HUES48 (cell line): ENCODE data around the gene PDIA5.

Experiments used
- H3K27ac ChIP-seq: one replicate; pipeline ENCODE4 v1.7.0; 2013; ENCODE audit warnings: low read depth, low read length, inconsistent platforms
- H3K27me3 ChIP-seq: 2 replicates; pipeline ENCODE4 v1.6.1; 2013; ENCODE audit warnings: mild to moderate bottlenecking, low read length; ENCODE audit not compliant: control insufficient read depth, insufficient read depth
- H3K36me3 ChIP-seq: 2 replicates; pipeline ENCODE4 v1.6.1; 2013; ENCODE audit warnings: low read length; ENCODE audit not compliant: control insufficient read depth, insufficient read depth
- H3K4me1 ChIP-seq: 2 replicates; pipeline ENCODE4 v1.6.1; 2013; ENCODE audit warnings: mild to moderate bottlenecking, low read length; ENCODE audit not compliant: control insufficient read depth, insufficient read depth
- H3K4me3 ChIP-seq: 2 replicates; pipeline ENCODE4 v1.5.1; 2013; ENCODE audit warnings: mild to moderate bottlenecking, low read depth, low read length
- H3K9ac ChIP-seq: 2 replicates; pipeline ENCODE4 v1.6.1; 2013; ENCODE audit warnings: mild to moderate bottlenecking, low read depth, low read length, moderate library complexity
- H3K9me3 ChIP-seq: 2 replicates; pipeline ENCODE4 v1.6.1; 2013; ENCODE audit warnings: low read length; ENCODE audit not compliant: control insufficient read depth, insufficient read depth

The PDIA5 gene

DNA sequence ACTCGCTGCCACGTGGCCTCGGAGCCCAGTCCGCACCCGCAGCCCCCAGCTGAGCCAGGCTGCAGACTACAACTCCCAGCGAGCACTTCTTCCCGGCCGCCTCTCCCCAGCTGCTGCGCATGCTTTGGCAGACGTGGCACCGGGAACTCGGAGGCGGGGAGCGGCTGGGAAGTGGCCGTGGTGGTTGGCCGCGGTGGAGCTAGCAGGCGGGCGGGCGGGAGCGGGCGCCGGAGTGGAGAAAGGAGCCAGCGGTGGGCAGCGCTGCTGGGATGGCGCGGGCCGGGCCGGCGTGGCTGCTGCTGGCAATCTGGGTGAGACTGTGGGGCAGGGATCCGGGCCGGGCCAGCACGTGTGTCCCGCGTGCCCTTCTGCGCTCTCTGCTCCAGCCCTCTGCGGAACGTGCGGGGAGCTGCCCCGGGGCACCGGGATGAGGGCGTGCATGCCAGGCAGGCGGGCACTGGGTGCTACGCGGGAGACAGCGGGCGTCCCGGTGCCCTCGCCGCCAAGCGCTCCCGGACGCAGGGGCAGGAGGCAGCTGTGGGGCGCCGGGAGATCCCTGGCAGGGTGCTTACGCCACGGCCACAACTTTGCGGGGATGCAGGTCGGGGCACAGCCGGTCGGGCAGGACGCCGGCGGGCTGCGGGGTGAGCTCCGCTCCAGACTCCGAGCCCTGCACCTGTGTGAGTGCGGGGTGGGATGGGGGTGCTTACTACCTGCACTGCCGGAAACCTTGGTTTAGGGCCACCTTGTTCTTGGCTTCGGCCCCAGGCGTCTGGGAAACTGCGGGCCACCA, at the start of gene PDIA5:
Gene PDIA5 (plus strand): TSS at position 130 of the 793 bp plus-strand sequence. CDS start 140 bp downstream, at position 270.
- peak within 1 kb of the TSS; percentile 27 for H3K27ac ChIP-seq
- peaks cover 21% of the 10 kb centered on the region for H3K4me1 ChIP-seq

DNA sequence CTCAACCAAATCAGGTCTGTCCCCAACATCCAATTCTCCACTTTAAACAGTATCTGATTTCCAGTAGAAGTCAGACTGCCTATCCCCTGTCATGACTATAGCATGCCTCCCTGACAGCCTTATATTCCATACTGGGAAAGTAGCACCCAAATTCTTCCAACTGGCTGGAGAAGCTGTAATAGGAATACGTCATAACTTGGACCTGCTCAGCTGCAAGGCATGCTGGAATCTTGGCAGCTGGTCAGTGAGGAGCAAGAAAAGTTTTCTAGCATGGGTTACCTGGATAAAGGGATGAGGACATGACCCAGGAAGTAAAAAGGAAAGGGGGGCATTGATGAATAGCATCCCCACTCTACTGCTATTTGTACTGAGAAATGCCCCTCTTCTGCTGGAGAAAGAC, 48.1 kb upstream of the PDIA5 start:
- Histone ChIP-seq H3K9ac (no peak overlapping the region), H3K36me3 (no peaks in the 10 kb centered on the region), H3K27me3 (peaks cover 8% of the 10 kb centered on the region; the same call in 1 of the 2 replicates), H3K4me3 (no peak overlapping the region), H3K27ac (no peak overlapping the region), H3K9me3 (no peaks in the 10 kb centered on the region), H3K4me1 (peaks cover 38% of the 10 kb centered on the region)

More for the DNA sequence above, at the start of gene PDIA5:
- Histone ChIP-seq H3K36me3 (no peaks in the 10 kb centered on the region), H3K9me3 (no peaks in the 10 kb centered on the region), H3K9ac (peak within 1 kb of the TSS; percentile 73), H3K4me3 (peak within 1 kb of the TSS; percentile 88), H3K27me3 (peaks cover 9% of the 10 kb centered on the region)

DNA sequence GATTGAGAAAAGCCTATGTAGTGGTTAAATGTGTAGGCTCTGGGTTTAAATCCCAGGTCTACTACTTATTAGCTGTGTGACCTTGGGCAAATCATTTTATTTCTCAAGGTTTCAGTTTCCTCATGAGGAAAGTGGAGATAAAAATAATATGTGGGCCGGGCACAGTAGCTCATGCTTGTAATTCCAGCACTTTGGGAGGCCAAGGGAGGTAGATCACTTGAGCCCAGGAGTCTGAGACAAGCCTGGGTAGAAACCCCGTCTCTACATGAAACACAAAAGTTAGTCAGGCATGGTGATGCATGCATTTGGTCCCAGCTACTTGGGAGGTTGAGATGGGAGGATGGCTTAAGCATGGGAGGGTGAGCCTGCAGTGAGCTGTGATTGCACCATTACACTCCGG, 47.7 kb upstream of the PDIA5 start:
- H3K27ac ChIP-seq: no peak overlapping the region
- no peaks in the 10 kb centered on the region for H3K9me3 ChIP-seq
- H3K4me3 ChIP-seq: no peak overlapping the region
- no peak overlapping the region for H3K9ac ChIP-seq
- no peaks in the 10 kb centered on the region for H3K36me3 ChIP-seq
- H3K4me1 ChIP-seq: peaks cover 41% of the 10 kb centered on the region
- H3K27me3 ChIP-seq: peaks cover 13% of the 10 kb centered on the region; the same call in 1 of the 2 replicates

DNA sequence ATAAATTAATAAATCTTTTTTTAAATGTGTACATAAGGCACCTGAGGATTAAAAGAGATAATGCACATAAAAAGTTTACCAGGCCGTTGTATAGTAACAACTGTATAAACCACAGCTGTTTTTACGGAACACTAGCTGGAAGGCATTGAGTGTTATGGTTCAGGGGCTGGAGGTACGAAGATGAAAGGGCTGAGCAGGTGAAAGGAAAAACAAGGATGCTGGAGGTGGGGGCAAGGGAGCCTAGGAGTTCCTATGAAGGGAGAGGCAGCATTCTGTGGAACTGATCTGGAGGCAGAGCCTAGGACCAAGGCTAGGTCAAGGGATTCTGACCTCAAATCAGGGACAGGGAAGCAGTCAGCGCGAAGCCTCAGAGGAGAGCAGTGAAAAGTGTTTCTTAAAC, 47.2 kb upstream of the PDIA5 start:
- peaks cover 17% of the 10 kb centered on the region for H3K27me3 ChIP-seq

DNA sequence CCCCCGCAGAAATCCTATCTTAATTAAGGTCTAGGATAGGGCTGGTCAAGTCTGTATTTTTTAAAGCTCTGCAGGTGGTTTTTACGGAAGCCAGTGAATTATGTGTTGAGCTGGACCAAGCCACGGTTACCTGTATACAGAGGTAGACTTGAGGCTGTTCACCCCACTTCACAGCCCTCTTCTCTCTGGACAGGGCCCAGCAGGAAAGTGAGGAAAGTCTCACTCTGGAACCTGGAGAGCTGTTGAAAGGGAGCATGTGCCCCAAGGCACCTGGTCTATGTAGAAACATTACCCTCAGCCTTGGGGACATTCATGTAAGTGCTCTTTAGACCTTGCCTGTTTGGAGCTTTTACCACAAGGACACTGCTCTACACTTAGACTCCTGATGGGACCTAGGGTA, 46.1 kb upstream of the PDIA5 start:
- Histone ChIP-seq H3K27ac (no peak overlapping the region), H3K27me3 (peaks cover 28% of the 10 kb centered on the region), H3K36me3 (no peaks in the 10 kb centered on the region), H3K4me3 (0 out of 2 replicates have a peak overlapping the region, but pooled peaks have one; percentile 24), H3K9me3 (no peaks in the 10 kb centered on the region), H3K9ac (no peak overlapping the region), H3K4me1 (peaks cover 42% of the 10 kb centered on the region)

More for the DNA sequence above, 47.2 kb upstream of the PDIA5 start:
- Histone ChIP-seq H3K36me3 (no peaks in the 10 kb centered on the region), H3K4me3 (no peak overlapping the region), H3K9me3 (no peaks in the 10 kb centered on the region), H3K27ac (no peak overlapping the region), H3K9ac (no peak overlapping the region), H3K4me1 (peaks cover 41% of the 10 kb centered on the region)

DNA sequence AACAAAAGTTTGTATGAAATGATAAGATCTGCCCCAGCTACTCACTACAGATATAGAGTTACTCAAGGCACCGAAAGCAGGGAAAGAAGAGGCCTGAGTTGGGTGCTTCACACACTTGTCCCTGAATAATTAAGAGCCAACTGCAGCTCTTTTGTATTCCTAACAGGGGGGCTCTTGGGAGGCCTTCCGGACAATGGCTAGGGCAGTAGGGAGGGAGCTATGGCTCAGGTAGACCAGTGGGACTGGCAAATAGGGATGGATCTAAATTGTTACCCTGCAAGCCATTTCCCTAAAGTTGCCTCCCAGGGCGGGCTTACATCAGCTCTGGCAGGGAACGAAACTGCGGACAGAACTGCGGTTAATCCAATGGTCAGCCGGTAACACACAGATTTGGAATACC, 45.4 kb upstream of the PDIA5 start:
- Histone ChIP-seq H3K27me3 (peaks cover 31% of the 10 kb centered on the region), H3K27ac (peak overlapping the region; percentile 59), H3K36me3 (no peaks in the 10 kb centered on the region), H3K4me1 (peaks cover 43% of the 10 kb centered on the region), H3K9ac (no peak overlapping the region), H3K4me3 (peak overlapping the region; percentile 24), H3K9me3 (no peaks in the 10 kb centered on the region)

DNA sequence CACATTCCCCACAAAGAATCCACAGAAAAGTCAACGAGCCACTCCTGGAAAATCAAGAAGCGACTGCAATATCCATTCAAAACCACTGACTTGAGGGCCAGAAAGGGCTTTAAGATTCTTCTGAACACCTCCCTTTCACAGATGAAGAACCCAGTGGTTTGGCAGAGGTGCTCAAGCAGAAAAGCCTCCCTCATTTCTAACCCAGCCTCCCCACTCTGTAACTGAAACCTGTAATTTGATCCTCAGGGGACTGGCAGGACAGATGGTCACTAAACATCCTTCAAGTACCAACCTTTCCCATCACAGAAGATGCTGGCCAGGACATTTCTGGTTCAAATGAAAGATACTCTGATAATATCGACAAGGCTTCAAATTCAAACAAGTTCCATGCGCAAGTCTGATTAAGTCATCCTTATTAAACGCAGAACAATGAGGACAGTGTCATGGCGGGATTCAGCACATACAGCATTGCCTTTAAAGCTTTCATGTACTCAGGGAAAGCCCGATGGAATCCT, 44.8 kb upstream of the PDIA5 start:
- Histone ChIP-seq H3K4me1 (peaks cover 43% of the 10 kb centered on the region), H3K36me3 (no peaks in the 10 kb centered on the region), H3K27me3 (peaks cover 31% of the 10 kb centered on the region), H3K9me3 (no peaks in the 10 kb centered on the region), H3K27ac (peak overlapping the region; percentile 59), H3K4me3 (peak overlapping the region; percentile 24; the same call in 1 of the 2 replicates), H3K9ac (no peak overlapping the region)

DNA sequence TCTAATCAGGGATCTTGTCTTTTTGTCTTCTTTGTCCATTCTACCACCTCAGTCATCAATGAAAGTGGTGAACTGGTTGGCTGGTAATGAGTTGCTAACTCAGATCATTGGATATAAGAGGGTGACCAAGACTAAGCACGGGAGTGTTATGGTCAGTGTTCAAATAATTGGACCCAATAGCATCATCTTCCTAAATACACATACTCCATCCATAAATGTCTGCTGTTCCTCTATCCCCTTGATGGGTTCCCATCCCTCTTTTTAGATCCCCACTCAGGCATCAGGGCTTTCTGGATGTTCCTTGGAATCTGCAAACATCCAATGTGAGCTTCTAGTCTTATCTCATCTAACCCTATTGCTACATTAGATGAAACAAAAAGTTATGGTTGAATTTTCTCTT, 42.8 kb upstream of the PDIA5 start:
- no peaks in the 10 kb centered on the region for H3K9me3 ChIP-seq
- H3K4me1 ChIP-seq: peaks cover 48% of the 10 kb centered on the region
- H3K9ac ChIP-seq: no peak overlapping the region
- no peaks in the 10 kb centered on the region for H3K36me3 ChIP-seq
- H3K27ac ChIP-seq: no peak overlapping the region
- H3K27me3 ChIP-seq: peaks cover 37% of the 10 kb centered on the region
- H3K4me3 ChIP-seq: no peak overlapping the region

DNA sequence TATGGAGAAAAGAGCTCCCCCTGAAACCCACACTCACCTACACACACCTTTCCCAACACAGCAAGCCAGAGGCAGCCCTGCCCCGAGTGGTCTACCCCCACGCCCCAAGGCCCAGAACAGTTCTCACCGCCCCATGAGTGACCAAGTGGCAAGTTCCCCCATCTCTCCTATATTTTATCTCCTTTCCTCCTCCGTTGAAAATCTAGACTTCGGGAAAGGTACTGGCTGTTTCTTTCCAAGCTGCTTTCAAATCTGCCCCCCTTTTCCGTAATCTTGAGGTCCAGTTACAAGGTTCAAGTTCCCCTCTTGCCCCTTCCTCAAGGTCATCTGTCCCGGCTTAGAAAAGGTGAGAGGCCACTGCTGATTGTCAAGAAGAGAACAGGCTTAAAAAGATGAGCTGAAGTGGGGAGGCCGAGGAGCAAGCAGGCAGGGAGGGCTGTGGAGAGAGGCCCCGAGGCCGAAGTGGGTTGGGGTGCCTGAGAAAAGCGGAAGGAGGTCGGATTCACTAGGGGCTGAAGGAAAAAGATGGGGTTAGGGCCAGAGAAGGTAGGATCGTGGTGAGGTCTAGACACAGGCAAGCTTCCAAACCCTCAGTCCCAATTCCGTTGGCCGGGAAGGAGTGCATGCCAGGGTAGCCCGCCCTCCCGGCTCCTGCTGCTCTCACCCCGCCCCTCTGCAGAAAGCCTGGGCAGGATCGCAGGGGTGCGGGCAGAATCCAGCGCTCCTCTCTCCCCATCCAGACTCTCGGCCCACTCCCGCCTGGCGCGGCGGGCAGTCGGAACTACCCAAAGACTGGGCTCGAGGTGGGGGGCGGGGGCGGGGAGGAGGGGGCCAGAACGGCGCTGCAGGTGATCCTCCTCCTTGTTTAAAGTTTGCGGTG, 40.9 kb upstream of the PDIA5 start:
- Histone ChIP-seq H3K9ac (no peak overlapping the region), H3K27ac (peak overlapping the region; percentile 34), H3K9me3 (no peaks in the 10 kb centered on the region), H3K27me3 (peaks cover 55% of the 10 kb centered on the region), H3K4me1 (peaks cover 47% of the 10 kb centered on the region), H3K36me3 (no peaks in the 10 kb centered on the region), H3K4me3 (peak overlapping the region; percentile 74)

DNA sequence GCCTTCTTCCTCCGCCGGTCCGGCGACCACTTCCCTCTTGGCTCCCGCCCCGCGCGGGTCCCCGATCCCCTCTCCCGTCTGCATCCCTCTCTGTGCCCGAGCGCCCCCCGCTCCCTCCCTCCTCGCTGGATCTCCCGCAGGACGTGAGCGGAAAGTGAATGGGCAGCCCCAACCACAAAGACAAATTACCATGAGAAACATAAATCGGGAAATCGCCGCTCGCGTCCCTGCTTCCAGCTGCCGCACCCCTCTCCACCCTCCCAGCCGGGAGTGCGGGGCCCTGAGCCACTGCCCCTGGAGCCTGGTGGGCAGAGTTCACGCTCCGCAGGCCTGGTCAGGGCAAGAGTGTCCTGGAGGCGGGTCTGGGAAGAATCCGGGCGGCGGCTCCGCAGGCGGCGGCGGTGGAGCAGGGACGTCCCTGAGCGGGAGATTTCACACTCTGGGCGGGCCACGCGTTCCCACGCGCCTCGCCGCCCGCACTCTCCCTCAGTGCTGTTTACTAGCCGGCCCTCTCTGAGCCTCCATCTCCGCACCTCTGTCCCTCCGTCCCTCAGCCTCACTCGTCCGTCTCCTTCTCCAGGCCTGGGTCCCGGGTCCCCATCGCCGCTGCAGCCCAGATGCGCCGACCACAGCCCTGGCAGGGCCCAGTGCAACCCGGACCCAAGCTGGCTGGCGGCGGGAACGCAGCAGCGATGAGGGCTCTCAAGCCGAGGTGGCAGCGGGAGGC, 40.1 kb upstream of the PDIA5 start:
- Histone ChIP-seq H3K36me3 (no peaks in the 10 kb centered on the region), H3K27ac (no peak overlapping the region), H3K27me3 (peaks cover 63% of the 10 kb centered on the region), H3K9me3 (no peaks in the 10 kb centered on the region), H3K4me3 (peak overlapping the region; percentile 74), H3K4me1 (peaks cover 39% of the 10 kb centered on the region), H3K9ac (no peak overlapping the region)
